Fibroblast of peridontal ligament (primary cell): Measurements from ENCODE around the gene NTMT1.

Experiments used
- DNase-seq: peaks from one replicate; pipeline ENCODE4 v3.0.0-alpha.2; 2010; ENCODE audit errors: extremely low read depth

Gene NTMT1

GRCh38 chr9:129637102-129637501 lies 11.1 kb downstream of the NTMT1 start:
- no peak for DNase-seq

- DNase-seq = no peak
Measured at GRCh38 chr9:129637673-129638439, 11.9 kb downstream of the NTMT1 start.

- no peak for DNase-seq
Measured at GRCh38 chr9:129639034-129639630, 13.2 kb downstream of the NTMT1 start.

GRCh38 chr9:129639756-129640085 lies 13.8 kb downstream of the NTMT1 start:
- DNase-seq = no peak

GRCh38 chr9:129640086-129640870 lies 14.3 kb downstream of the NTMT1 start:
- peak; percentile 45 for DNase-seq

GRCh38 chr9:129640871-129641749 lies 15.1 kb downstream of the NTMT1 start:
- DNase-seq = no peak

GRCh38 chr9:129641750-129642585 lies 16.0 kb downstream of the NTMT1 start, which contains the start of gene ASB6:
Gene ASB6 (minus strand): TSS chr9:129642151. CDS start chr9:129641999, 152 bp downstream.
- DNase-seq = peak; percentile 96

- DNase-seq = no peak
Measured at GRCh38 chr9:129643706-129644105, 17.7 kb downstream of the NTMT1 start.

- no peak for DNase-seq
Measured at GRCh38 chr9:129644365-129644764, 18.4 kb downstream of the NTMT1 start.

- no peak for DNase-seq
Measured at GRCh38 chr9:129644902-129645301, 18.9 kb downstream of the NTMT1 start.

GRCh38 chr9:129646252-129646651 lies 20.3 kb downstream of the NTMT1 start:
- DNase-seq = no peak

GRCh38 chr9:129646654-129647053 lies 20.7 kb downstream of the NTMT1 start:
- DNase-seq = no peak

- no peak for DNase-seq
Measured at GRCh38 chr9:129647635-129648034, 21.7 kb downstream of the NTMT1 start.

- DNase-seq = no peak
Measured at GRCh38 chr9:129648092-129648763, 22.3 kb downstream of the NTMT1 start.

GRCh38 chr9:129648764-129649115 lies 22.8 kb downstream of the NTMT1 start:
- no peak for DNase-seq

- peak; percentile 85 for DNase-seq
Measured at GRCh38 chr9:129649726-129650679, 24.0 kb downstream of the NTMT1 start.

GRCh38 chr9:129650680-129651235 lies 24.8 kb downstream of the NTMT1 start:
- DNase-seq = peak; percentile 36

GRCh38 chr9:129653823-129654553 lies 28.0 kb downstream of the NTMT1 start:
- no peak for DNase-seq
